Measurements from ENCODE around the gene NOMO2. TPM values are rescaled to one million over a fixed set of nuclear protein-coding genes. Genes with fewer than 3 reads are reported as not detected.
"Not testable (repeated sequence)": the region's sequence is repeated elsewhere in the genome, so short reads cannot be mapped to it uniquely, and the experiment has no call there.

The NOMO2 gene
- total and polyA plus RNA-seq, 9 donors: 49.3 to 90.5 (median 77.9) TPM

DNA sequence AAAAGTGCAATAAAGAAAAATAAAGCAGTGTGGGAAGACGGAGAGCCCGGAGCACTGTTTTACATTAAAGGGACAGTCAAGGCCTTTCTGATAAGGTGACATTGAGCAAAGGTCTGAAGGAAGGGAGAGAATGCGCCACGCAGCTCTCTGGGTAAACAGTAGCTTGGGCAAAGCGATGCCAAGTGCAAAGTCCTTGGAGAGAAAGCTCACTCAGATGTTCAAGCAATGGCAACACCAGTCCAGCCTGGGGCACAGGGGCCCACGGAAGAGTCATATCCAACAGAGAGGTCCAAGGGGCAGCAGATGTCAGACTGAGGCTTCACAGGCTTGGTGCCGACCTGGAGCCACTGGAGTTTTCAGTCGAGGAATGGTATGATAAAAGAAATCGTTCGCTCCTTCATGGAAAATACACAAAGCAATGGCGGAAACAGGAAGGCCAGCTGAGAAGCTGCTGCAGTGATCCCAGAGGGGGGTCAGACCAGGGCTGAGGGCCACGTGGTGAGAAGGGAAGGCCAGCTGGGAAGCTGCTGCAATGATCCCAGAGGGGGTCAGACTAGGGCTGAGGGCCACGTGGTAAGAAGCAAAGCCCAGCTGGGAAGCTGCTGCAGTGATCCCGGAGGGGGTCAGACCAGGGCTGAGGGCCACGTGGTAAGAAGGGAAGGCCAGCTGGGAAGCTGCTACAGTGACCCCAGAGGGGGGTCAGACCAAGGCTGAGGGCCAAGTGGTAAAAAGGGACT is 40.3 kb downstream of the NOMO2 start:
- DNase-seq; H3K9me3 ChIP-seq (replicated peaks; ENCODE audit: control insufficient read depth, low read depth, low read length); H3K4me1 ChIP-seq (ENCODE audit: control insufficient read depth, insufficient read depth, low read length); H3K27ac ChIP-seq (ENCODE audit: low read length); H3K36me3 ChIP-seq (ENCODE audit: control insufficient read depth, insufficient read depth, low read length); H3K4me3 ChIP-seq (ENCODE audit: low read length); H3K27me3 ChIP-seq (ENCODE audit: control insufficient read depth, insufficient read depth, low read length): not testable (repeated sequence)
- no CpG with 5 or more reads among the region's 15 CpGs for WGBS (ENCODE audit: insufficient coverage)

DNA sequence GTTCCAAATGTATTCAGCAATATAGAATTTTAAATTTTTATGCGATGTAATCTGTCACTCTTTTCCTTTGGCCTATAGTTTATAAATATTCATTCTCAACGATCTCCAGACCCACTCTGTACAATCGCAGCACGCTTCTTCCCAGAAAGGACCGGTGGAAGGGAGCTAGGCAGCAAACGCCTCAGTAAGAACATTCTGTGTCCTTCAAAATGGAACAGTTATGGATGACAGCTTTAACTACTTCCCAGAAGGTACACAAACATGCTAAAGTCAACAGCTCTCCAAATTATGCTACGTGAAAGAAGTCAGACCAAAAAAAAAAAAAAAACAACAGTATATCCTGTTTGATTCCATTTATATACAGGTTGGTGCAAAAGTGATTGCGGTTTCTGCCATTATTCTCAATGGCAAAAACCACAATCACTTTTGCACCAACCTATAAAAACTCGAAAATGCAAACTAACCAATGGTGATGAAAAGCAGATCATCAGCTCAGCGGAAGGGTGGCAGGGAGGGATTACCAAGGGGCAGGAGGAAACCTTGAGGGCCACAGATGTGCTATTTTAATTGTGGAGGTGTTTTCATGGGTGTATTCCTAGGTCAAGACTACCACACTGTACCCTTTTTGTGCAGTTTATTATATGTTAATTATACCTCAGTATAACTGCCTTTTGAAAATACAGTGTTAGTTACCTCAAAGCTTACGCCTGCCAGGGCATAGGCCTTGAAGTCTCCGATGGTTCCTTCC is 43.2 kb downstream of the NOMO2 start:
- not testable (repeated sequence) for H3K4me3 ChIP-seq (ENCODE audit: low read length); DNase-seq; H3K27me3 ChIP-seq (ENCODE audit: control insufficient read depth, insufficient read depth, low read length); H3K4me1 ChIP-seq (ENCODE audit: control insufficient read depth, insufficient read depth, low read length); H3K36me3 ChIP-seq (ENCODE audit: control insufficient read depth, insufficient read depth, low read length); H3K9me3 ChIP-seq (replicated peaks; ENCODE audit: control insufficient read depth, low read depth, low read length); H3K27ac ChIP-seq (ENCODE audit: low read length)
- WGBS (ENCODE audit: insufficient coverage): no CpG with 5 or more reads among the region's 12 CpGs

DNA sequence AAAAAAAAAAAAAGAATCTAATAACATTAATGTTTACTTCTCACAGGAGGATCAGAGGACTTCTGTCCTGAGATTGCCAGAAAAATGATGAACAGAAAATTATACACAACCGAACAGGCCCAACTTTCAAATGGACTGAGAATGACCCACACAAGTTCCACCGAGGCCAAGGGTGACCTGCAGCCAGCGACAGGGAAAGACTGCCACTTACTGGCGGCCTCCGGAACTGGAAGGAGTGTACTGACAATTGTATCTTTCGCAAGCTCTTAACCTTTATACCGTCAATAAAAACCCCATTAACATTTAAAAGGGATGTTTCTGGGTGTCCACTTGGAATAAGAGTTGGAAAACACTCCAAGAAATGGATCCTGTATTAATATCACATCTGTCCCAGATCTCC is 63.5 kb downstream of the NOMO2 start:
- not testable (repeated sequence) for H3K36me3 ChIP-seq (ENCODE audit: control insufficient read depth, insufficient read depth, low read length); H3K4me1 ChIP-seq (ENCODE audit: control insufficient read depth, insufficient read depth, low read length); H3K27me3 ChIP-seq (ENCODE audit: control insufficient read depth, insufficient read depth, low read length); H3K9me3 ChIP-seq (replicated peaks; ENCODE audit: control insufficient read depth, low read depth, low read length); DNase-seq; H3K4me3 ChIP-seq (ENCODE audit: low read length); H3K27ac ChIP-seq (ENCODE audit: low read length)
- no CpG with 5 or more reads among the region's 7 CpGs for WGBS (ENCODE audit: insufficient coverage)

DNA sequence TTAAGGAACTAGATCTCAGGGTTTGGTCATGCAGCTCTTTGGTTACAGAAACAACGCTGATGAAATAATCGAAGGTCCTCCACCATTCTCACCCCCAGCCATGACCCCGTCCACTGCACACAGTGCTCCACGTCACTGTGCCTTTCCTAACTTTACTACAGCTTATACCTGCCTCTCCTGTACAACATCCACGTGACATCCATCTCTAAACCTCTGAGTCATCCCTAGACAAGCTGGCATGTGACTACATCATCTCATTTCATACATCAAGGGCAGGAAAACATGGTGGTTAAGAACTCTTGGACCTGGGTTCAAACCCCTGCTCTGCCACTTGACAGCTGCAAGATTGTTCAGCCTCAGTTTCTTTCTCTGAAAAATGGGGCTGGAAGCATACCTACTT is 64.9 kb downstream of the NOMO2 start:
- DNase-seq; H3K36me3 ChIP-seq (ENCODE audit: control insufficient read depth, insufficient read depth, low read length); H3K4me1 ChIP-seq (ENCODE audit: control insufficient read depth, insufficient read depth, low read length); H3K27me3 ChIP-seq (ENCODE audit: control insufficient read depth, insufficient read depth, low read length); H3K9me3 ChIP-seq (replicated peaks; ENCODE audit: control insufficient read depth, low read depth, low read length); H3K27ac ChIP-seq (ENCODE audit: low read length); H3K4me3 ChIP-seq (ENCODE audit: low read length): not testable (repeated sequence)
- no CpG with 5 or more reads among the region's 5 CpGs for WGBS (ENCODE audit: insufficient coverage)

DNA sequence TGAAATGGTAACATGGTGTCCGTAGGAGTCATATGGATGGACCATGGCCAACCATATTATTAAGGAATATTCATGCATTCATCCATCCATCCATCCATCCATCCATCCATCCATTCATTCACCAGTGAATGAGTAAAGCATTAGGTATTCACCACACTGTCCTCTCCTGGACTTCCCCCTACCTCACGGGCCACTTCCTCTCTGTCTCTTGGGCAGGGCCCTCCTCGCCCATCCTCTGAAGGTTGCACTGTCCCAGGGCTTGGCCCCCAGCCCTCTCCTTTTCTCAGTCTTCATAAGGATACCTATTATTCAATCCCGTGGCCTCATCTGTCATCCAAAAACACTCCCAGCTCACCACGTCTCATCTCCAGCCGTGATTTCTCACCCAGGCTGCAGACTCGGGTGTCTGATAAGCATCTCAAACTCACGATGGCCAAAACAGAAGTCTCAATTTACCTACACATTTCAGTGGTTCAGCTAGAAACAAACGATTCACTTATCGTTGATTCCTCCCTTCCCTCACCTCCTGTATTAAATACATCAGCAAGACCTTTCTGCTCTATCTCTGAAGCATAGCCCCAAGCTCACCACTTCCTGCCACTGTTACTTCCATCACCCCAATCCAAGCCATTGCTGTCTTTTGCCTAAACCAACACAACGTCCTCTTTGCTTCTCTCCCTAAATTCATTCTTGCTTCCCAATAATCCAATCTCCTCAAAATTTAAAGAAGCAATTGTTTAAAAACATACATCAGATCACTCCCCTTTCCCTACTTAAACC is 69.6 kb downstream of the NOMO2 start:
- not testable (repeated sequence) for H3K4me3 ChIP-seq (ENCODE audit: low read length); DNase-seq; H3K4me1 ChIP-seq (ENCODE audit: control insufficient read depth, insufficient read depth, low read length); H3K36me3 ChIP-seq (ENCODE audit: control insufficient read depth, insufficient read depth, low read length); H3K27ac ChIP-seq (ENCODE audit: low read length); H3K27me3 ChIP-seq (ENCODE audit: control insufficient read depth, insufficient read depth, low read length); H3K9me3 ChIP-seq (replicated peaks; ENCODE audit: control insufficient read depth, low read depth, low read length)
- WGBS (ENCODE audit: insufficient coverage): no CpG with 5 or more reads among the region's 11 CpGs

DNA sequence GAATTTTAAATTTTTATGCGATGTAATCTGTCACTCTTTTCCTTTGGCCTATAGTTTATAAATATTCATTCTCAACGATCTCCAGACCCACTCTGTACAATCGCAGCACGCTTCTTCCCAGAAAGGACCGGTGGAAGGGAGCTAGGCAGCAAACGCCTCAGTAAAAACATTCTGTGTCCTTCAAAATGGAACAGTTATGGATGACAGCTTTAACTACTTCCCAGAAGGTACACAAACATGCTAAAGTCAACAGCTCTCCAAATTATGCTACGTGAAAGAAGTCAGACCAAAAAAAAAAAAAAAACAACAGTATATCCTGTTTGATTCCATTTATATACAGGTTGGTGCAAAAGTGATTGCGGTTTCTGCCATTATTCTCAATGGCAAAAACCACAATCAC is 125.9 kb downstream of the NOMO2 start:
- H3K27ac ChIP-seq (ENCODE audit: low read length); H3K4me3 ChIP-seq (ENCODE audit: low read length); H3K4me1 ChIP-seq (ENCODE audit: control insufficient read depth, insufficient read depth, low read length); H3K36me3 ChIP-seq (ENCODE audit: control insufficient read depth, insufficient read depth, low read length); DNase-seq; H3K9me3 ChIP-seq (replicated peaks; ENCODE audit: control insufficient read depth, low read depth, low read length); H3K27me3 ChIP-seq (ENCODE audit: control insufficient read depth, insufficient read depth, low read length): not testable (repeated sequence)
- WGBS (ENCODE audit: insufficient coverage): no CpG with 5 or more reads among the region's 8 CpGs

DNA sequence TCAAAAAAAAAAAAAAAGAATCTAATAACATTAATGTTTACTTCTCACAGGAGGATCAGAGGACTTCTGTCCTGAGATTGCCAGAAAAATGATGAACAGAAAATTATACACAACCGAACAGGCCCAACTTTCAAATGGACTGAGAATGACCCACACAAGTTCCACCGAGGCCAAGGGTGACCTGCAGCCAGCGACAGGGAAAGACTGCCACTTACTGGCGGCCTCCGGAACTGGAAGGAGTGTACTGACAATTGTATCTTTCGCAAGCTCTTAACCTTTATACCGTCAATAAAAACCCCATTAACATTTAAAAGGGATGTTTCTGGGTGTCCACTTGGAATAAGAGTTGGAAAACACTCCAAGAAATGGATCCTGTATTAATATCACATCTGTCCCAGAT is 146.1 kb downstream of the NOMO2 start:
- not testable (repeated sequence) for H3K4me1 ChIP-seq (ENCODE audit: control insufficient read depth, insufficient read depth, low read length); H3K4me3 ChIP-seq (ENCODE audit: low read length)
- no CpG with 5 or more reads among the region's 7 CpGs for WGBS (ENCODE audit: insufficient coverage)

DNA sequence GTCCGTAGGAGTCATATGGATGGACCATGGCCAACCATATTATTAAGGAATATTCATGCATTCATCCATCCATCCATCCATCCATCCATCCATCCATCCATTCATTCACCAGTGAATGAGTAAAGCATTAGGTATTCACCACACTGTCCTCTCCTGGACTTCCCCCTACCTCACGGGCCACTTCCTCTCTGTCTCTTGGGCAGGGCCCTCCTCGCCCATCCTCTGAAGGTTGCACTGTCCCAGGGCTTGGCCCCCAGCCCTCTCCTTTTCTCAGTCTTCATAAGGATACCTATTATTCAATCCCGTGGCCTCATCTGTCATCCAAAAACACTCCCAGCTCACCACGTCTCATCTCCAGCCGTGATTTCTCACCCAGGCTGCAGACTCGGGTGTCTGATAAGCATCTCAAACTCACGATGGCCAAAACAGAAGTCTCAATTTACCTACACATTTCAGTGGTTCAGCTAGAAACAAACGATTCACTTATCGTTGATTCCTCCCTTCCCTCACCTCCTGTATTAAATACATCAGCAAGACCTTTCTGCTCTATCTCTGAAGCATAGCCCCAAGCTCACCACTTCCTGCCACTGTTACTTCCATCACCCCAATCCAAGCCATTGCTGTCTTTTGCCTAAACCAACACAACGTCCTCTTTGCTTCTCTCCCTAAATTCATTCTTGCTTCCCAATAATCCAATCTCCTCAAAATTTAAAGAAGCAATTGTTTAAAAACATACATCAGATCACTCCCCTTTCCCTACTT is 152.2 kb downstream of the NOMO2 start:
- not testable (repeated sequence) for DNase-seq; H3K27me3 ChIP-seq (ENCODE audit: control insufficient read depth, insufficient read depth, low read length); H3K4me3 ChIP-seq (ENCODE audit: low read length); H3K9me3 ChIP-seq (replicated peaks; ENCODE audit: control insufficient read depth, low read depth, low read length); H3K27ac ChIP-seq (ENCODE audit: low read length); H3K4me1 ChIP-seq (ENCODE audit: control insufficient read depth, insufficient read depth, low read length); H3K36me3 ChIP-seq (ENCODE audit: control insufficient read depth, insufficient read depth, low read length)
- WGBS (ENCODE audit: insufficient coverage): no CpG with 5 or more reads among the region's 11 CpGs

More for the DNA sequence above, 146.1 kb downstream of the NOMO2 start:
- not testable (repeated sequence) for H3K9me3 ChIP-seq (replicated peaks; ENCODE audit: control insufficient read depth, low read depth, low read length); H3K36me3 ChIP-seq (ENCODE audit: control insufficient read depth, insufficient read depth, low read length); H3K27me3 ChIP-seq (ENCODE audit: control insufficient read depth, insufficient read depth, low read length); DNase-seq; H3K27ac ChIP-seq (ENCODE audit: low read length)

DNA sequence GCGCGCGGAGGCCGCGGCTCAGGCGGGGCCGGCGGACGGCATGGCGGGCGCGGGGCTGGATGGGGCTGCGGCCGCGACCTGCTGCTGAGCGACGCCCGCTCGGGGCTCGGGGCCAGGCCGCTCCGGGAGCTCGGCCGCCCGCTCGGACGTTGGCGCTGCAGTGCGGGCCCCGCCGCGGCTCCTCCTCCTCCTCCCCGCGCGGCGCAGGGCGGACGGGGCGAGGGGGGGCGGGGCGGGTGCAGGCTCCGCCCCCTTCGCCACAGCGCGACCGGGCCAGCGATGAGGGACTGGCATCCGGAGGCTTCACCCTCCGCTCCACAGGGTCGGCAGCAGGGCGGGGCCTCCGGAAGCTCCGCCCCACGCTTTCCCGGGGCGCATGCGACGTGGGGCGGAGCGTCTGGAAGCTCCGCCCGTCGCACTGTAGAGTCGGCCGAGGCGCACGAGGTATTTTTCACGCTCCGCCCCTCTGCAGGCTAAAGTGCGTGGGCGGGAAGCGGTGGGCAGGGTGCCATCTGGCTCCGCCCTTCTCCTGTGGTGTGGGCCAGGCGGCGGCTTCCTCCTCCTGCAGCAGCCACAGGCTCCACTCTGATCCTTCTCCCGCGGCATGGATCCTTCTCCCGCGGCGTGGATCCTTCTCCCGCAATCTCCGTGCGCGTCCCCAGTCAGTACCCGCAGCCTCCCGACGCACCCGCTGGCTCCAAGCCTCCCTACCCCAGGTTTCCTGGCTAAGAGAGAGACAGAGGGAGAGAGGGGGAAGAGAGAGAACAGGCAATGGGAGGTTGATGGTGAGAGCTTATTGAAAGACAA is 159.8 kb downstream of the NOMO2 start:
- H3K9me3 ChIP-seq (replicated peaks; ENCODE audit: control insufficient read depth, low read depth, low read length); H3K27ac ChIP-seq (ENCODE audit: low read length); H3K4me1 ChIP-seq (ENCODE audit: control insufficient read depth, insufficient read depth, low read length); H3K4me3 ChIP-seq (ENCODE audit: low read length); H3K27me3 ChIP-seq (ENCODE audit: control insufficient read depth, insufficient read depth, low read length); DNase-seq; H3K36me3 ChIP-seq (ENCODE audit: control insufficient read depth, insufficient read depth, low read length): not testable (repeated sequence)
- no CpG with 5 or more reads among the region's 88 CpGs for WGBS (ENCODE audit: insufficient coverage)

Measured in muscle of leg (tissue), 11 donors.